Measurements from ENCODE around the gene SPTLC2.
"Not testable (repeated sequence)": the region's sequence is repeated elsewhere in the genome, so short reads cannot be mapped to it uniquely, and the experiment has no call there.

SPTLC2 gene

GRCh38 chr14:77585385-77585784 is 31.1 kb downstream of the SPTLC2 start:
- no peak for DNase-seq

- no peak for DNase-seq
These were observed 31.6 kb downstream of the SPTLC2 start for GRCh38 chr14:77584809-77585208.

DNA sequence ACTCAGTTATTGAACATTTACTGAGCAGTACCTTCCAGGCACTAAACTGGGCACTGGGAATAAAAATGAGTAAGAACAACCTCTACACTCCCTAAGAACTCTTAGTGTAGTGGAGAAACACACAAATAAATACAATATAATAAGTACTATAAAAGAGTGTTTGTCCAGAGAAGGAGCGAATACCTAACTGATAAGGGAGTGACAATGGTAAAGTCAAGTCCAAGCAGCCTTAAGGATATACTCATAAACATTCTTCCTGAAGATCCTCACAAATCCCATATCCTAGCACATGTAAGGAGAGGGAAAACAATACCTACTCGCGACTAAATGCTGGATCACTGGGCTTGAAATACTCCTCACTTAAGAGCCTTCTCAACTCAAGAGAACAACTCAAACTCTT is 32.8 kb downstream of the SPTLC2 start:
- DNase-seq = no peak

DNA sequence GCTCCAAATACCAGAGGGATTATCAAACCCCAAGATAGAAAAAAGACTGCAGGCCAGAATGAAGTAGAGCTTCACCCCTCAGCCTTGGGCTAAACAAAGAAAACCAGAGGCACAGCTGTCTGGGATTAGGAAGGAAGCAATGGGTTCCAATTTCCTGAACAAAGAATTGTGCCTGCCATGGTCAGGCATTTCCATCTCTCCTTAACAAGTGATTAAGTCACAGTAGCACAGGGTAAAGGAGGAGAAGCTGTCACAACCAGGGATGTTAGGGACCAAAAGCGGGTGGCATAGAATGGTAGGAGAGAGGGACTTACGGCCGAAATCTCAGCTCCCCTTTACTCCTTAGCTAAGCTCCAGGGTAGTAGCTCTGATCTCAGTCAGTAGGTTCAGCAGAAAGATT is 33.9 kb downstream of the SPTLC2 start:
- DNase-seq = no peak

- no peak for DNase-seq
These were observed 35.4 kb downstream of the SPTLC2 start for GRCh38 chr14:77580964-77581505.

DNA sequence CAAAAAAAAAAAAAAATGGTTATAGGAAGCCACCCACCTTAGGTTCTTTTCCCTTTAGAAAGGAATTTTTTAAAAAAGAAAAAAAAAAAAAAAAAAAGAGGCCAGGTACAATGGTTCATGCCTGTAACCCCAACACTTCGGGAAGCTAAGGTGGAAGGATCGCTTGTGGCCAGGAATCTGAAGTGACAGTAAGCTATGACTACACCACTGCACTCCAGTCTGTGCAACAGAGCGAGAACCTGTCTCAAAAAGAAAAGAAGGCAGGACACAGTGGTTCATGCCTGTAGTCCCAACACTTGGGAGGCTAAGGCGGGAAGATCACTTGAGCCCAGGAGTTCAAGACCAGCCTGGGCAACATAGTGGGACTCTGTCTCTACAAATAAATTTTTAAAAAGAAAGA is 36.0 kb downstream of the SPTLC2 start:
- no peak for DNase-seq

- no peak for DNase-seq
These were observed 36.7 kb downstream of the SPTLC2 start for GRCh38 chr14:77579780-77580179.

DNA sequence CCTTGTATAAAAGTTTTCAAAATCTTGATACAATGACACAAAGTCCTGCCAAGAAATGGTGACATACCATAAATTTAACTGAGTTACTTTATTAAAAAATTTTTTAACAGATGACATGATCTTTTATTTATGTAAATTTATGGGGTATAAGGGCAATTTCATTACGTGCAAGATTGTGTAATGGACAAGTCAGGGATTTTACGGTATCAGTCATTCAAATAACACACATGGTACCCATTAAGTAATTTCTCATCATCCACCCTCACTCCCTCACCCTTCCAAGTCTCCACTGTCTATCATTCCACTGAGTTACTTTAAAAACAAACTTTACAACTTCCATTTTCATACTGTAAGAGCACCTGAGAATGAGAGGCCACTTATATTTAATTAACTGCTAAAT is 37.4 kb downstream of the SPTLC2 start:
- DNase-seq = no peak

- no peak for DNase-seq
These were observed 41.9 kb downstream of the SPTLC2 start for GRCh38 chr14:77574446-77575115.

GRCh38 chr14:77573964-77574363 is 42.5 kb downstream of the SPTLC2 start:
- no peak for DNase-seq

GRCh38 chr14:77570706-77571268 is 45.6 kb downstream of the SPTLC2 start:
- DNase-seq = no peak

- no peak for DNase-seq
These were observed 50.5 kb downstream of the SPTLC2 start for GRCh38 chr14:77565994-77566305.

- no peak for DNase-seq
These were observed 51.0 kb downstream of the SPTLC2 start for GRCh38 chr14:77565289-77565993.

GRCh38 chr14:77562681-77563080 is 53.8 kb downstream of the SPTLC2 start:
- no peak for DNase-seq

GRCh38 chr14:77561881-77562280 is 54.6 kb downstream of the SPTLC2 start:
- no peak for DNase-seq

GRCh38 chr14:77559381-77559780 is 57.1 kb downstream of the SPTLC2 start:
- no peak for DNase-seq

DNA sequence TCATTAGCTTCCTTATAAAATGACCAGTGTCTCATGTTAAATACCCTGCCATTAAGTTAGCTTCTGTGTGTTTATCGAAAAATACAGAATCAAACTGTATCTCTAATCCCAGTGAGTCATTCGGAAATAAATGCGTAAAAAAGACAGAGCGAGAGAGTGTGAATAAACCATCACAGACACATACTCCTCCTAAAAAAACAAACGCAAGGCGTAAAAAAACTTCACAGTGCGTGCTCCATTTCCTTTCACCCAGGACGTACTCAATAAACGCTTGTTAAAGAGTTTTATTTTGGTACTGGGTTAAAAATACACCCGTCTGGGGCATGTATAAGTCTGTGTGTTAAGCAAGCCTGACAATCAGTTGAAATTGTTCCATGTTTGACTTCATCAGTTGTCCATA is 59.0 kb downstream of the SPTLC2 start:
- no peak for DNase-seq

DNA sequence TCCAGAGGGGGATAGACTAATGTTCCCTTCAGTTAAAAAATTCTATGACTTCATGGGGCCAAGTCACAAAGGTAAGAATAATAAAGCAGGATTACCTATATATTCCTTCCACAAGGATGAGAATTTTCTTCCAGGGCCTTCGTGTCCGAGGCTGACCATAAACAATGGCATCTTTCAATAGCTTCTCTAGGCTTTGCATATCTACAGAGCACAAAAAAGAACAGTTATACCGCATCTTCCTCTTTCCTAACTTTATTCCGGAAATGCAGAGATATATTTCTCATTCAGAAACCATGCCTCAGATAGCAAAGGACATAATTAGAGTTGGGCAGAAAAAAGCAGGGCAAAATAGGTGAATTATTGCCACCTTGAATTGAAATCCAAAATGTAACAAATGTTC is 59.5 kb downstream of the SPTLC2 start:
- DNase-seq = no peak

- no peak for DNase-seq
These were observed 61.4 kb downstream of the SPTLC2 start for GRCh38 chr14:77554816-77555599.

DNA sequence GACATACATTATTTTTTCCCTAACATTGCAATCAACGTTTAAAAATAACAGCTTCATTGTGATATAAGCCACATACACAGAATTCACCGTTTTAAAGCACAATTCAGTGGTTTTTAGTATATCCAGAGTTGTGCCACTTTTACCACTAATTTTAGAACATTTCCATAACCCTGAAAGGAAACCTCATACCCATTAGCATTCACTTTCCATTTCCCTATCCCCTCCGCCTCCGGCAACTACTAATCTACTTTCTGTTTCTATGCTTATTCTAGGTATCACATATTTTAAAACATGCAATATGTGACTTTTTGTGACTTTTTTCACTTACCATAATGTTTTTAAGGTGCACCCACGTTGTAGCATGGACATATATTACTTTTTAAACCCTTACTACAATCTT is 62.2 kb downstream of the SPTLC2 start:
- DNase-seq = peak in 1 of 2 donors; percentile 7

DNA sequence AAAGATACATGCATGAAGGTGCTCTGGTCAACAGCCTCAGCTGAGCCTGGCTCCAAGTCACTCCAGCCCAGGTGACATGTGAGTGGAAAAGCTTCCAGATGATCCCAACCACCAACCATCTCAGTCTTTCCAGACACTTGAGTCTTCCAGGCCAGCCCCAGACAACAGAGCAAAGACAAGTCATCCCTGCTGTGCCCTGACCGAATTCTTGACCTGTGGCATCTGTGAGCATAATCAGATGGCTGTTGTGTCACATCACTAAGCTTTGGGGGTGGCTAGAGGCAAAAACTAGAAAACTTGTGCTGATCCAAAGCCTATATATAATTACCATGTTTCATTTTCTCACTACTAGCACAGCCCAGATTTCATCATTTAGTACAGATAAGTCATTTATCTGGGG is 67.0 kb downstream of the SPTLC2 start:
- DNase-seq = no peak

GRCh38 chr14:77547512-77548180 is 68.8 kb downstream of the SPTLC2 start:
- DNase-seq = no peak

- DNase-seq = not testable (repeated sequence)
These were observed 71.3 kb downstream of the SPTLC2 start for GRCh38 chr14:77545171-77545570.

Measured in activated CD4-positive, alpha-beta T cell treated with anti-CD3 and anti-CD28 coated beads for 4 hours (primary cell).